Caco-2 (cell line): ENCODE measurements around the gene PBX1. TPM values are rescaled to one million over a fixed set of nuclear protein-coding genes. Genes with fewer than 3 reads are reported as not detected.

Experiments used
- BruUV-seq: library from RNA; stranded (reverse); fragments of 400-500 nt; replicated peaks from 2 replicates; lab custom pipeline; 2021; lab: Mats Ljungman, UMichigan
- CTCF ChIA-PET: fragments of 300-600 bp; sonication (Branson Sonifier 250); formaldehyde crosslinking; loops from one replicate; lab custom pipeline; 2022; ENCODE audit warnings: antibody characterized with exemption; lab: Charles Lee
- POLR2A ChIA-PET: fragments of 300-600 bp; sonication (Branson Sonifier 250); formaldehyde crosslinking; loops from one replicate; lab custom pipeline; 2022; ENCODE audit warnings: antibody characterized with exemption; lab: Charles Lee
- DNase-seq, 2 experiments: peaks; one replicate each; pipeline versions ENCODE4 v3.0.0 to v3.0.0-alpha.2; 2020 to 2022
- H3K27me3 ChIP-seq: replicated peaks from 2 replicates; pipeline ENCODE4 v1.6.0; 2011; ENCODE audit warnings: low read length; ENCODE audit not compliant: control insufficient read depth, insufficient read depth
- H3K36me3 ChIP-seq: 2 replicates; pipeline ENCODE4 v1.5.1; 2011; ENCODE audit warnings: low read length; ENCODE audit not compliant: control insufficient read depth, insufficient read depth
- H3K4me1 ChIP-seq: fragments of 250-450 bp; sonication (Bioruptor Pico); 2 replicates; pipeline ENCODE4 v1.5.1; 2020; ENCODE audit warnings: mild to moderate bottlenecking
- H3K4me3 ChIP-seq: 2 replicates; pipeline ENCODE4 v1.5.1; 2011; ENCODE audit warnings: low read depth, mild to moderate bottlenecking, control low read depth, low read length
- H3K9me3 ChIP-seq: fragments of 250-450 bp; sonication (Bioruptor Pico); 2 replicates; pipeline ENCODE4 v1.5.1; 2020; ENCODE audit warnings: mild to moderate bottlenecking, moderate library complexity
- H3K27ac Mint-ChIP-seq: one replicate; pipeline ENCODE4 v1.8.0; 2022; ENCODE audit warnings: mixed read lengths; ENCODE audit not compliant: unreplicated experiment
- H3K27me3 Mint-ChIP-seq: one replicate; pipeline ENCODE4 v1.8.0; 2022; ENCODE audit warnings: mixed read lengths; ENCODE audit not compliant: insufficient read depth, unreplicated experiment
- H3K36me3 Mint-ChIP-seq: one replicate; pipeline ENCODE4 v1.8.0; 2022; ENCODE audit warnings: mild to moderate bottlenecking, mixed read lengths; ENCODE audit not compliant: insufficient read depth, unreplicated experiment
- H3K4me1 Mint-ChIP-seq: one replicate; pipeline ENCODE4 v1.8.0; 2022; ENCODE audit warnings: low read depth, mixed read lengths; ENCODE audit not compliant: unreplicated experiment
- H3K4me3 Mint-ChIP-seq: one replicate; pipeline ENCODE4 v1.8.0; 2022; ENCODE audit warnings: mild to moderate bottlenecking, moderate library complexity, mixed read lengths; ENCODE audit not compliant: unreplicated experiment
- H3K9me3 Mint-ChIP-seq: one replicate; pipeline ENCODE4 v1.8.0; 2022; ENCODE audit warnings: mixed read lengths; ENCODE audit not compliant: unreplicated experiment
- intact Hi-C: fragments of 100-400 bp; cut with micrococcal nuclease; formaldehyde crosslinking; loops from one replicate; pipeline ENCODE4 v1.10.0; 2022; ENCODE audit not compliant: unreplicated experiment
- total RNA-seq: library from RNA; stranded (reverse); gene quantifications from 2 replicates; pipeline ENCODE4 v1.2.3, GENCODE V29; 2022
- TF ChIP-seq, protein P1 (sequence below), 2 experiments: fragments of 200-600 bp in 1 of 2; IDR thresholded peaks; 1 replicate in 1 of 2; 2 replicates in 1 of 2; pipeline versions ENCODE4 v1.5.1 to v1.8.0; 2011 to 2022; ENCODE audit warnings: antibody characterized with exemption in 1 of 2, control low read depth in 1 of 2, inconsistent platforms in 1 of 2, low read depth in 1 of 2, low read length in 1 of 2, mild to moderate bottlenecking in 1 of 2, moderate library complexity in 1 of 2; ENCODE audit not compliant: insufficient read depth in 1 of 2, severe bottlenecking in 1 of 2, unreplicated experiment in 1 of 2

Gene PBX1
- total RNA-seq, 1 experiment from 2014 or later, result 103 TPM

DNA sequence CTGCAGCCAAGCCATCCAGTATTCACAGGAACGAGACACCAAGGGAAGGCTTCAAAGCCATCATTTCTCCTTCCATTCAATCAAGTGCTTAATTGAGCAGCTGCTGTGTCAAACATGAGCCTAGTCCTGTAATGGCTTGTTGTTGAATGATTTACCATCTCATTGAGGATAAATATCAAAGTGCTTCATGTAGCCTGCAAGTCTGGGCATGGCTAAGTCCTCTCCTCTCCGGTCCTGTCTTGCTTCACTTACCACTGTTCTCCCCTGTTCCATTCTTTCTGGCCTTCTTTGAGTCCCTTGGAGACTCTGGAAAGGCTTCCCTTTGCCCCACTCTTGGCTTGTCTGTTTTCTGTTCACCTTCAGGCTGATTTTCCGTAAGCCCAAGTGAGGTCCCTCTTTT is 279.8 kb downstream of the PBX1 start:
- Mint-ChIP-seq H3K4me1 (no peaks in the 10 kb centered on the region), H3K27ac (no peak overlapping the region), H3K36me3 (peaks cover 22% of the 10 kb centered on the region), H3K9me3 (no peaks in the 10 kb centered on the region), H3K4me3 (no peak overlapping the region), H3K27me3 (no peaks in the 10 kb centered on the region)
- CTCF ChIA-PET, result no interaction called here
- Histone ChIP-seq H3K4me1 (peaks cover 8% of the 10 kb centered on the region; the same call in 1 of the 2 replicates), H3K9me3 (no peaks in the 10 kb centered on the region), H3K4me3 (no peak overlapping the region), H3K27me3 (no peaks in the 10 kb centered on the region), H3K36me3 (peaks cover 2% of the 10 kb centered on the region; the same call in 1 of the 2 replicates)
- no TSS peak for BruUV-seq
- DNase-seq, result no peak
- intact Hi-C loops, result no loop called here
- POLR2A ChIA-PET, result no interaction called here
- TF ChIP-seq, protein P1, sequence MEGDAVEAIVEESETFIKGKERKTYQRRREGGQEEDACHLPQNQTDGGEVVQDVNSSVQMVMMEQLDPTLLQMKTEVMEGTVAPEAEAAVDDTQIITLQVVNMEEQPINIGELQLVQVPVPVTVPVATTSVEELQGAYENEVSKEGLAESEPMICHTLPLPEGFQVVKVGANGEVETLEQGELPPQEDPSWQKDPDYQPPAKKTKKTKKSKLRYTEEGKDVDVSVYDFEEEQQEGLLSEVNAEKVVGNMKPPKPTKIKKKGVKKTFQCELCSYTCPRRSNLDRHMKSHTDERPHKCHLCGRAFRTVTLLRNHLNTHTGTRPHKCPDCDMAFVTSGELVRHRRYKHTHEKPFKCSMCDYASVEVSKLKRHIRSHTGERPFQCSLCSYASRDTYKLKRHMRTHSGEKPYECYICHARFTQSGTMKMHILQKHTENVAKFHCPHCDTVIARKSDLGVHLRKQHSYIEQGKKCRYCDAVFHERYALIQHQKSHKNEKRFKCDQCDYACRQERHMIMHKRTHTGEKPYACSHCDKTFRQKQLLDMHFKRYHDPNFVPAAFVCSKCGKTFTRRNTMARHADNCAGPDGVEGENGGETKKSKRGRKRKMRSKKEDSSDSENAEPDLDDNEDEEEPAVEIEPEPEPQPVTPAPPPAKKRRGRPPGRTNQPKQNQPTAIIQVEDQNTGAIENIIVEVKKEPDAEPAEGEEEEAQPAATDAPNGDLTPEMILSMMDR (IDR thresholded peaks at IDR 0.05; ENCODE audit: insufficient read depth in 1 of 2, low read depth in 1 of 2, low read length in 1 of 2, severe bottlenecking in 1 of 2, unreplicated experiment in 1 of 2), result no peak

DNA sequence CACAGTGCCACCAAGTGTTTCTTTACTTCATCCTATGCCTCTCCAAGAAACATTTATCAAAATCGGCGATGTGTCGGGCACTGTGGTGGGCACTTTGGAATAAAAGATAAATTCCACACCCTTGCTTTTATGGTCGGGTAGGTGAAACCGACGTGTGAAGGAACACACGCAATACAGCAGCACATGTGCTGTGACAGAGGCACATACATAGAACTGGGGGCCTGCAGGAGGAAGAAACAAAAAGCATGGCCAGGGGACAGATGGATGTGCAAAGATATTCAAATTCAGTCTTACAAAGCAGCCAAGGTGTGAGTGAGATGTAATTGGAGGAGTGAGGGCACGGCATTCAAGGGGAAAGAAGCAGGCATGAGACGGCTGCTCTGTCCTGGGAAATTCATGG is 282.0 kb downstream of the PBX1 start:
- H3K4me1 ChIP-seq, result 0 out of 2 replicates have a peak, but pooled peaks cover under 1% of the 10 kb centered on the region
- no peaks in the 10 kb centered on the region for H3K4me1 Mint-ChIP-seq
- intact Hi-C loops, result no loop called here
- H3K4me3 Mint-ChIP-seq, result no peak overlapping the region
- H3K9me3 Mint-ChIP-seq, result no peaks in the 10 kb centered on the region
- TF ChIP-seq, protein P1 (IDR thresholded peaks at IDR 0.05; ENCODE audit: insufficient read depth in 1 of 2, low read depth in 1 of 2, low read length in 1 of 2, severe bottlenecking in 1 of 2, unreplicated experiment in 1 of 2), result no peak
- peaks cover 2% of the 10 kb centered on the region; the same call in 1 of the 2 replicates for H3K36me3 ChIP-seq
- CTCF ChIA-PET, result no interaction called here
- H3K27ac Mint-ChIP-seq, result no peak overlapping the region
- POLR2A ChIA-PET, result no interaction called here
- peaks cover 22% of the 10 kb centered on the region for H3K36me3 Mint-ChIP-seq
- no peak overlapping the region for H3K4me3 ChIP-seq
- DNase-seq, result no peak
- no peaks in the 10 kb centered on the region for H3K27me3 Mint-ChIP-seq
- no peaks in the 10 kb centered on the region for H3K27me3 ChIP-seq
- no TSS peak for BruUV-seq
- no peaks in the 10 kb centered on the region for H3K9me3 ChIP-seq

DNA sequence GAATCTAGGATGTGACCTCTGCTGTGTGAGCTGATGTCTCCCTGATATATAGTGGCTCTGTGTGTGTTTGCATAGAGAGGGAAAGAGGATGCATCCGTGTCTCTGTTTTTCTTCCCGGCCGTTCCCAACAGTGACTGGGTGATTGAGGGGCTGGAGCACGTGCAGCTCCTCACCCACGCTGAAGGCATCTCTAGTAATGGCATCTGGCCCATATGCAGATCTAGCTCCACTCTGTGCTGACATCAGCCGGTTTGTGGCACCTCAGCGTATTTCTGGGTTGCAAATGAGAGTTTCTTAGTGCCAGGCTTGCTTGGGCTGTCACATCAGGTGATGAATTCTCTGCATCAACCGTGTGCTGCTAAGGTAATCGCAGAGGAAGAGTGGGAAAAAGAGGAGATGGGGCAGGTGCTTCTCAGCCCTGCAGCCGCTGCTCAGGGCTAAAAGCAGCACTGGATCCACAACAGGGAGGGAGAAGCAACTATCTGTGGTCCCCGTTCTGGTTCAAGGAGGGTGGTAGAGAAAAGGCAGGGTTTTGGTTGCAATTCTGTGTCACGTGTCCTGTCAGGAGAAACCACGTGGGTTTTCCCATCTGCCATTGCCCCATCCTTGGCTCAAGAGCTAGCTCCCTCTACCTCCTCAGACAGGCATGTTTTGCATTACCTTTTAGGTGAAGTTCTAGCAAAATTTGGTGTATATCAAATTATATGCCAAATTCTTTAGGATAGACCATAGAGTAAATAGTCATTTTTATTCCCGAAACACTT is 282.9 kb downstream of the PBX1 start:
- intact Hi-C loops, result no loop called here

More for the DNA sequence above, 282.9 kb downstream of the PBX1 start:
- Histone ChIP-seq H3K4me3 (no peak overlapping the region), H3K4me1 (no peaks in the 10 kb centered on the region), H3K9me3 (no peaks in the 10 kb centered on the region), H3K36me3 (peaks cover under 1% of the 10 kb centered on the region; the same call in 1 of the 2 replicates), H3K27me3 (no peaks in the 10 kb centered on the region)
- Mint-ChIP-seq H3K36me3 (peaks cover 19% of the 10 kb centered on the region), H3K27me3 (no peaks in the 10 kb centered on the region), H3K4me3 (no peak overlapping the region), H3K9me3 (no peaks in the 10 kb centered on the region), H3K27ac (no peak overlapping the region), H3K4me1 (no peaks in the 10 kb centered on the region)
- ChIA-PET POLR2A (no interaction called here), CTCF (no interaction called here)
- TF ChIP-seq, protein P1 (IDR thresholded peaks at IDR 0.05; ENCODE audit: insufficient read depth in 1 of 2, low read depth in 1 of 2, low read length in 1 of 2, severe bottlenecking in 1 of 2, unreplicated experiment in 1 of 2), result no peak
- no peak for DNase-seq
- no TSS peak for BruUV-seq
